Mesenchymal stem cell (in vitro differentiated cells and primary cell): ENCODE measurements around the gene SMPD3.
A peak's percentile ranks its signal among the peaks of the same experiment; 100 is the strongest.

Experiments
- DNase-seq: peaks from one replicate; pipeline ENCODE4 v3.0.0-alpha.2; 2013
- H2AFZ ChIP-seq: one replicate; pipeline ENCODE4 v1.6.1; 2013; ENCODE audit warnings: low read depth, mild to moderate bottlenecking, control low read depth, inconsistent platforms, low read length, moderate library complexity
- H2AK5ac ChIP-seq: 2 replicates; pipeline ENCODE4 v1.6.1; 2013; ENCODE audit warnings: low read length, moderate library complexity, mild to moderate bottlenecking, inconsistent platforms; ENCODE audit not compliant: severe bottlenecking
- H2BK120ac ChIP-seq: one replicate; pipeline ENCODE4 v1.6.1; 2013; ENCODE audit warnings: low read depth, mild to moderate bottlenecking, inconsistent platforms, low read length, moderate library complexity
- H2BK12ac ChIP-seq, 2 experiments: one replicate each; pipeline ENCODE4 v1.6.1; 2013; ENCODE audit warnings: inconsistent platforms in 2 of 2, low read length in 2 of 2, mild to moderate bottlenecking in 2 of 2, moderate library complexity in 2 of 2, control low read depth in 1 of 2
- H2BK15ac ChIP-seq: one replicate; pipeline ENCODE4 v1.6.1; 2013; ENCODE audit warnings: mild to moderate bottlenecking, low read depth, inconsistent platforms; ENCODE audit not compliant: poor library complexity, severe bottlenecking
- H2BK5ac ChIP-seq: 2 replicates; pipeline ENCODE4 v1.6.1; 2013; ENCODE audit warnings: low read depth, mild to moderate bottlenecking, low read length, control low read depth, inconsistent platforms; ENCODE audit not compliant: poor library complexity, severe bottlenecking
- H3K14ac ChIP-seq, 2 experiments: one replicate each; pipeline ENCODE4 v1.6.1; 2013; ENCODE audit warnings: inconsistent platforms in 2 of 2, low read length in 2 of 2, control low read depth in 1 of 2, mild to moderate bottlenecking in 1 of 2, moderate library complexity in 1 of 2
- H3K18ac ChIP-seq, 2 experiments: one replicate each; pipeline ENCODE4 v1.6.1; 2013; ENCODE audit warnings: inconsistent platforms in 2 of 2, low read length in 2 of 2, control low read depth in 1 of 2, low read depth in 1 of 2, mild to moderate bottlenecking in 1 of 2
- H3K23ac ChIP-seq, 2 experiments: one replicate each; pipeline ENCODE4 v1.6.1; 2013; ENCODE audit warnings: inconsistent platforms in 2 of 2, low read length in 2 of 2, mild to moderate bottlenecking in 2 of 2, moderate library complexity in 2 of 2, control low read depth in 1 of 2
- H3K27ac ChIP-seq: 2 replicates; pipeline ENCODE4 v1.5.1; 2013; ENCODE audit warnings: mild to moderate bottlenecking, moderate library complexity, low read length, control low read depth, inconsistent platforms; ENCODE audit not compliant: poor library complexity, severe bottlenecking
- H3K27me3 ChIP-seq, 2 experiments: 2 replicates each; pipeline versions ENCODE4 v1.6.1 to v1.7.0; 2013; ENCODE audit warnings: low read length in 2 of 2, mild to moderate bottlenecking in 2 of 2, moderate library complexity in 2 of 2, control low read depth in 1 of 2, inconsistent platforms in 1 of 2; ENCODE audit not compliant: control insufficient read depth in 1 of 2, insufficient read depth in 1 of 2
- H3K36me3 ChIP-seq, 2 experiments: 2 replicates each; pipeline versions ENCODE4 v1.6.1 to v1.7.0; 2013; ENCODE audit warnings: low read length in 2 of 2, control low read depth in 1 of 2, inconsistent platforms in 1 of 2, low read depth in 1 of 2, mild to moderate bottlenecking in 1 of 2; ENCODE audit not compliant: insufficient read depth in 2 of 2, control insufficient read depth in 1 of 2
- H3K4ac ChIP-seq, 2 experiments: one replicate each; pipeline ENCODE4 v1.6.1; 2013; ENCODE audit warnings: inconsistent platforms in 2 of 2, low read length in 2 of 2, mild to moderate bottlenecking in 2 of 2, moderate library complexity in 2 of 2, control low read depth in 1 of 2, low read depth in 1 of 2
- H3K4me1 ChIP-seq: 2 replicates; pipeline ENCODE4 v1.6.1; 2013; ENCODE audit warnings: low read depth, low read length, control low read depth; ENCODE audit not compliant: control insufficient read depth, insufficient read depth
- H3K4me2 ChIP-seq: 2 replicates; pipeline ENCODE4 v1.6.1; 2013; ENCODE audit warnings: low read length, mild to moderate bottlenecking, inconsistent platforms; ENCODE audit not compliant: poor library complexity, severe bottlenecking
- H3K4me3 ChIP-seq, 2 experiments: 2 replicates each; pipeline versions ENCODE4 v1.5.1 to v1.7.0; 2013; ENCODE audit warnings: low read length in 2 of 2, mild to moderate bottlenecking in 2 of 2, control low read depth in 1 of 2, low read depth in 1 of 2; ENCODE audit not compliant: insufficient read depth in 1 of 2
- H3K79me1 ChIP-seq: replicated peaks from 2 replicates; pipeline ENCODE4 v1.6.1; 2013; ENCODE audit warnings: mild to moderate bottlenecking, control low read depth, low read length, inconsistent platforms; ENCODE audit not compliant: poor library complexity, severe bottlenecking
- H3K9ac ChIP-seq: 2 replicates; pipeline ENCODE4 v1.7.0; 2013; ENCODE audit warnings: mild to moderate bottlenecking, low read length, moderate library complexity
- H3K9me3 ChIP-seq: 2 replicates; pipeline ENCODE4 v1.7.0; 2013; ENCODE audit warnings: mild to moderate bottlenecking, low read length; ENCODE audit not compliant: control insufficient read depth
- H4K8ac ChIP-seq: one replicate; pipeline ENCODE4 v1.6.1; 2013; ENCODE audit warnings: inconsistent platforms, mild to moderate bottlenecking, low read length, moderate library complexity
- H4K91ac ChIP-seq: one replicate; pipeline ENCODE4 v1.6.1; 2013; ENCODE audit warnings: mild to moderate bottlenecking, low read length, inconsistent platforms
- WGBS: methylation state at CpG from one replicate; pipeline ENCODE4 v1.1.7; 2013; ENCODE audit warnings: mixed read lengths; 5-methylcytosine and 5-hydroxymethylcytosine counted together

SMPD3 gene

GRCh38 chr16:68446681-68447652 lies 1.3 kb downstream of the SMPD3 start:
- Histone ChIP-seq H3K23ac (no peak overlapping the region), H3K14ac (no peak overlapping the region)

GRCh38 chr16:68445458-68445857 lies 2.9 kb downstream of the SMPD3 start:
- no peaks in the 10 kb centered on the region for H3K79me1 ChIP-seq
- H3K9ac ChIP-seq: no peak overlapping the region
- no peak overlapping the region for H3K4me3 ChIP-seq
- H3K18ac ChIP-seq: no peak overlapping the region
- no peaks in the 10 kb centered on the region for H3K36me3 ChIP-seq
- no peak overlapping the region for H2BK12ac ChIP-seq
- H3K4me1 ChIP-seq: peaks cover 19% of the 10 kb centered on the region
- no peak overlapping the region for H3K23ac ChIP-seq
- no peak overlapping the region for H3K14ac ChIP-seq
- no peak overlapping the region for H2BK5ac ChIP-seq
- H2AK5ac ChIP-seq: no peak overlapping the region
- DNase-seq: peak; percentile 16
- no peak overlapping the region for H3K4me2 ChIP-seq
- H3K9me3 ChIP-seq: peaks cover 3% of the 10 kb centered on the region
- peaks cover 37 to 88% of the 10 kb centered on the region in 2 experiments for H3K27me3 ChIP-seq
- WGBS: 0% methylated on average over 1 of the region's 1 CpG
- no peak overlapping the region for H4K91ac ChIP-seq
- no peak overlapping the region for H3K4ac ChIP-seq
- H2BK120ac ChIP-seq: no peak overlapping the region
- H2AFZ ChIP-seq: no peak overlapping the region
- H2BK15ac ChIP-seq: no peak overlapping the region
- H3K27ac ChIP-seq: no peak overlapping the region
- no peak overlapping the region for H4K8ac ChIP-seq

More at GRCh38 chr16:68446681-68447652, 1.3 kb downstream of the SMPD3 start:
- no peak overlapping the region for H3K4ac ChIP-seq
- no peaks in the 10 kb centered on the region for H3K79me1 ChIP-seq
- no peak overlapping the region for H3K4me2 ChIP-seq
- no peaks in the 10 kb centered on the region for H3K36me3 ChIP-seq
- H3K27me3 ChIP-seq: peaks cover 41 to 76% of the 10 kb centered on the region in 2 experiments
- no peak overlapping the region for H3K4me3 ChIP-seq
- no peak overlapping the region for H3K9ac ChIP-seq
- peaks cover 19% of the 10 kb centered on the region for H3K4me1 ChIP-seq
- no peak overlapping the region for H2BK120ac ChIP-seq
- H3K18ac ChIP-seq: no peak overlapping the region
- H2AK5ac ChIP-seq: no peak overlapping the region
- peaks cover 3% of the 10 kb centered on the region for H3K9me3 ChIP-seq
- no peak overlapping the region for H2BK5ac ChIP-seq
- H2AFZ ChIP-seq: no peak overlapping the region
- no peak overlapping the region for H3K27ac ChIP-seq
- H2BK15ac ChIP-seq: no peak overlapping the region
- no peak overlapping the region for H2BK12ac ChIP-seq
- WGBS: 27% methylated on average over 47 of the region's 73 CpGs
- no peak overlapping the region for H4K91ac ChIP-seq
- H4K8ac ChIP-seq: no peak overlapping the region
- DNase-seq: no peak

- H3K36me3 ChIP-seq: no peaks in the 10 kb centered on the region
- no peak overlapping the region for H3K9ac ChIP-seq
- no peak overlapping the region for H3K4me3 ChIP-seq
- no peak overlapping the region for H3K4ac ChIP-seq
- no peak overlapping the region for H4K8ac ChIP-seq
- H3K23ac ChIP-seq: no peak overlapping the region
- no peak overlapping the region for H4K91ac ChIP-seq
- H3K79me1 ChIP-seq: no peaks in the 10 kb centered on the region
- no peak overlapping the region for H3K18ac ChIP-seq
- 30% methylated on average over 3 of the region's 3 CpGs for WGBS
- H3K9me3 ChIP-seq: peaks cover 3% of the 10 kb centered on the region
- no peak overlapping the region for H2BK15ac ChIP-seq
- DNase-seq: peak; percentile 48
- H3K27me3 ChIP-seq: peaks cover 50 to 92% of the 10 kb centered on the region in 2 experiments
- H2AFZ ChIP-seq: no peak overlapping the region
- no peak overlapping the region for H3K4me2 ChIP-seq
- H3K27ac ChIP-seq: no peak overlapping the region
- H2BK12ac ChIP-seq: no peak overlapping the region
- no peak overlapping the region for H2BK5ac ChIP-seq
- peaks cover 18% of the 10 kb centered on the region for H3K4me1 ChIP-seq
- H3K14ac ChIP-seq: no peak overlapping the region
- H2AK5ac ChIP-seq: no peak overlapping the region
- H2BK120ac ChIP-seq: no peak overlapping the region
Measured at GRCh38 chr16:68444056-68444657, 4.2 kb downstream of the SMPD3 start.

DNA sequence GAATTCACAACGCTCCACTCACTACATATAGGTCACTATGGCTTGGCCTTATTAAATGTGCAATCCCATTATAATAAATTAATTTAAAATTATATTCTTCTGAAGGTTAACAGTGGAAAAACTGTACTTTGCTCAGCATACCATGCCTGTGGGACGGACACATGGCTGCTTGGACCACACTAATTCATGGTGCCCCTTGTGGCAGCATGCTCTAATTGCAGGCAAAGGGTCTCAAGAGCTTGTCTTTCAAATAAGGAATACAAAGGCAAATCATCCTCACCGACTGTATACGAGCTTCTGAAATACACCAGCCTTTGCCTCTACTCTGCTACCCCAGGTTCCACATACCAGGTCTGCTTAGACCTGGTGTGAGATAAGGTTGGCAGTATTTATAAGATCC lies 11.7 kb downstream of the SMPD3 start:
- 59% methylated on average over 3 of the region's 4 CpGs for WGBS
- no peak overlapping the region for H4K91ac ChIP-seq
- peaks cover 11% of the 10 kb centered on the region for H3K9me3 ChIP-seq

More for the DNA sequence above, 11.7 kb downstream of the SMPD3 start:
- peaks cover 42 to 81% of the 10 kb centered on the region in 2 experiments for H3K27me3 ChIP-seq
- no peaks in the 10 kb centered on the region for H3K36me3 ChIP-seq
- H3K27ac ChIP-seq: no peak overlapping the region
- no peak overlapping the region for H3K4ac ChIP-seq
- H2BK15ac ChIP-seq: no peak overlapping the region
- no peak overlapping the region for H2BK5ac ChIP-seq
- H4K8ac ChIP-seq: no peak overlapping the region
- no peak overlapping the region for H3K23ac ChIP-seq
- no peak overlapping the region for H3K14ac ChIP-seq
- H2BK12ac ChIP-seq: no peak overlapping the region
- no peak overlapping the region for H3K4me2 ChIP-seq
- no peak for DNase-seq
- no peak overlapping the region for H2AK5ac ChIP-seq
- H3K79me1 ChIP-seq: no peaks in the 10 kb centered on the region
- H3K4me3 ChIP-seq: no peak overlapping the region
- no peak overlapping the region for H2AFZ ChIP-seq
- H3K9ac ChIP-seq: no peak overlapping the region
- H3K18ac ChIP-seq: no peak overlapping the region
- H3K4me1 ChIP-seq: no peaks in the 10 kb centered on the region
- H2BK120ac ChIP-seq: no peak overlapping the region
